GM12878 (cell line): Measurements from ENCODE around the gene VWA8. TPM values are rescaled to one million over a fixed set of nuclear protein-coding genes. Genes with fewer than 3 reads are reported as not detected.

Experiments
- ATAC-seq: fragments of 200-7000 bp; cut with Tn5 transposase; 3 replicates; pipeline ENCODE4 v1.9.1; 2020; ENCODE audit warnings: mild to moderate bottlenecking, moderate library complexity
- BruUV-seq: library from RNA; stranded (reverse); fragments of 400-500 nt; replicated peaks from 2 replicates; lab custom pipeline; 2021; lab: Mats Ljungman, UMichigan
- CTCF ChIA-PET: fragments of 300-600 bp; sonication (Branson Sonifier 250); formaldehyde crosslinking; extraction: SDS; loops from one replicate; lab custom pipeline; 2021; ENCODE audit warnings: inconsistent platforms; lab: Yijun Ruan, JAX
- POLR2A ChIA-PET: fragments of 350-600 bp; formaldehyde crosslinking; extraction: SDS; loops from one replicate; lab custom pipeline; 2021; ENCODE audit warnings: inconsistent platforms; lab: Charles Lee
- RAD21 ChIA-PET: fragments of 300-600 bp; sonication (Branson Sonifier 250); formaldehyde crosslinking; loops from one replicate; lab custom pipeline; 2023; ENCODE audit warnings: antibody characterized with exemption; ENCODE audit not compliant: unreplicated experiment; lab: Charles Lee
- SMC1A ChIA-PET: fragments of 300-600 bp; sonication (Branson Sonifier 250); formaldehyde crosslinking; loops from one replicate; lab custom pipeline; 2023; ENCODE audit not compliant: unreplicated experiment, uncharacterized antibody; lab: Charles Lee
- DNase-seq: peaks from one replicate; pipeline ENCODE4 v3.0.0-alpha.2; 2011; ENCODE audit warnings: low read depth, low spot score
- FAIRE-seq: peaks from 3 replicates; lab custom pipeline; 2011; peaks lifted over from hg19 to GRCh38; lab: Jason Lieb, UNC
- H2AFZ ChIP-seq: 2 replicates; pipeline ENCODE4 v1.6.0; 2011; ENCODE audit warnings: low read depth, low read length, control low read depth; ENCODE audit not compliant: control insufficient read depth
- H3K27ac ChIP-seq: 2 replicates; pipeline ENCODE4 v1.5.1; 2011; ENCODE audit warnings: control low read depth; ENCODE audit not compliant: control insufficient read depth, insufficient read depth
- H3K27me3 ChIP-seq, 2 experiments: replicated peaks in 1 of 2; 2 replicates each; pipeline versions ENCODE4 v1.6.0 to v1.6.1; 2011; ENCODE audit warnings: low read length in 1 of 2; ENCODE audit not compliant: control insufficient read depth in 2 of 2, insufficient read depth in 2 of 2
- H3K36me3 ChIP-seq, 2 experiments: 2 replicates each; pipeline ENCODE4 v1.5.1; 2011; ENCODE audit warnings: low read length in 1 of 2; ENCODE audit not compliant: control insufficient read depth in 2 of 2, insufficient read depth in 2 of 2
- H3K4me1 ChIP-seq: 2 replicates; pipeline ENCODE4 v1.6.1; 2011; ENCODE audit warnings: mild to moderate bottlenecking, low read length, moderate library complexity, mixed read lengths; ENCODE audit not compliant: control insufficient read depth, insufficient read depth
- H3K4me2 ChIP-seq: 2 replicates; pipeline ENCODE4 v1.6.0; 2011; ENCODE audit warnings: control low read depth; ENCODE audit not compliant: control insufficient read depth, insufficient read depth
- H3K4me3 ChIP-seq: fragments of 200-600 bp; sonication (generic); 2 replicates; pipeline ENCODE4 v1.5.1; 2016
- H3K79me2 ChIP-seq: 2 replicates; pipeline ENCODE4 v1.6.0; 2011; ENCODE audit warnings: low read length; ENCODE audit not compliant: control insufficient read depth, insufficient read depth
- H3K9ac ChIP-seq: 2 replicates; pipeline ENCODE4 v1.8.0; 2011; ENCODE audit warnings: low read length, control low read depth, mixed read lengths; ENCODE audit not compliant: control insufficient read depth, insufficient read depth
- H3K9me3 ChIP-seq: replicated peaks from 3 replicates; pipeline ENCODE4 v1.5.1; 2011; ENCODE audit warnings: mild to moderate bottlenecking, low read length; ENCODE audit not compliant: control insufficient read depth, insufficient read depth
- H4K20me1 ChIP-seq: 2 replicates; pipeline ENCODE4 v1.6.0; 2011; ENCODE audit not compliant: control insufficient read depth, insufficient read depth
- ATF2 ChIP-seq: IDR thresholded peaks from 2 replicates; pipeline ENCODE4 v1.6.1; 2012; ENCODE audit warnings: low read length, inconsistent platforms
- BACH1 ChIP-seq: fragments of 450-650 bp; IDR thresholded peaks from 2 replicates; pipeline ENCODE4 v1.6.1; 2017; ENCODE audit warnings: mild to moderate bottlenecking, borderline replicate concordance
- E2F8 ChIP-seq: fragments of 450-650 bp; IDR thresholded peaks from 2 replicates; pipeline ENCODE4 v1.6.1; 2018; ENCODE audit warnings: mild to moderate bottlenecking, low read depth, moderate library complexity; ENCODE audit not compliant: partially characterized antibody
- EP300 ChIP-seq, 2 experiments: fragments of 150-350 bp in 1 of 2; IDR thresholded peaks; 2 replicates each; pipeline ENCODE4 v1.6.1; 2011 to 2012; ENCODE audit warnings: low read depth in 2 of 2, low read length in 2 of 2, borderline replicate concordance in 1 of 2, improper control_type of control experiment in 1 of 2, inconsistent platforms in 1 of 2; ENCODE audit not compliant: control insufficient read depth in 1 of 2
- IKZF2 ChIP-seq, 2 experiments: fragments of 450-650 bp; IDR thresholded peaks; 2 replicates each; pipeline ENCODE4 v1.6.1; 2017; ENCODE audit warnings: mild to moderate bottlenecking in 2 of 2, moderate library complexity in 2 of 2
- IRF5 ChIP-seq: fragments of 450-650 bp; IDR thresholded peaks from 2 replicates; pipeline ENCODE4 v1.6.1; 2017; ENCODE audit warnings: borderline replicate concordance
- NFXL1 ChIP-seq: fragments of 450-650 bp; IDR thresholded peaks from 2 replicates; pipeline ENCODE4 v1.6.1; 2017; ENCODE audit warnings: antibody characterized with exemption, mild to moderate bottlenecking, borderline replicate concordance
- NR2F1 ChIP-seq: fragments of 450-650 bp; conservative IDR thresholded peaks from 2 replicates; pipeline ENCODE4 v1.6.1; 2017; ENCODE audit warnings: mild to moderate bottlenecking
- POLR2AphosphoS5 ChIP-seq: IDR thresholded peaks from 2 replicates; pipeline ENCODE4 v1.6.1; 2011; ENCODE audit warnings: mild to moderate bottlenecking, low read length, inconsistent platforms
- RELA ChIP-seq: fragments of 450-650 bp; IDR thresholded peaks from 2 replicates; pipeline ENCODE4 v1.8.0; 2014; ENCODE audit warnings: borderline replicate concordance; ENCODE audit not compliant: partially characterized antibody
- SMC3 ChIP-seq: IDR thresholded peaks from 2 replicates; pipeline ENCODE4 v1.6.1; 2011; ENCODE audit warnings: low read length, improper control_type of control experiment, borderline replicate concordance
- SRF ChIP-seq, 2 experiments: IDR thresholded peaks; 2 replicates each; pipeline ENCODE4 v1.6.1; 2011; ENCODE audit warnings: low read depth in 2 of 2, low read length in 2 of 2, mild to moderate bottlenecking in 1 of 2, moderate library complexity in 1 of 2
- TCF3 ChIP-seq: IDR thresholded peaks from 2 replicates; pipeline ENCODE4 v1.6.1; 2012; ENCODE audit warnings: low read depth, mild to moderate bottlenecking, low read length, borderline replicate concordance; ENCODE audit not compliant: insufficient read depth
- YBX1 ChIP-seq: fragments of 450-650 bp; IDR thresholded peaks from 2 replicates; pipeline ENCODE4 v1.6.1; 2016; ENCODE audit warnings: antibody characterized with exemption
- in situ Hi-C: fragments of 300-500 bp; cut with MboI; formaldehyde crosslinking; loops from 9 replicates; pipeline ENCODE4 v1.14.3; 2018; ENCODE audit warnings: mixed read lengths
- intact Hi-C: fragments of 100-400 bp; cut with micrococcal nuclease; formaldehyde crosslinking; loops from one replicate; pipeline ENCODE4 v1.14.2; 2022; ENCODE audit not compliant: unreplicated experiment
- polyA plus RNA-seq, 11 experiments: library from polyadenylated mRNA; depleted of rRNA in 4 of 11; unstranded in 6 of 11; stranded (reverse) in 5 of 11; fragments of >200 nt; fragmentation: Nextera tagmentation in 4 of 11; fragmentation: Illumina TruSeq in 1 of 11; extraction: Ambion mirVana in 4 of 11; extraction: Trizol in 1 of 11; gene quantifications; 1 replicate in 1 of 11; 2 replicates in 10 of 11; pipeline versions ENCODE4 v1.2.1 to v1.2.3, GENCODE V29; 2011 to 2016; ENCODE audit warnings: inconsistent platforms in 2 of 11, missing spikeins in 2 of 11, low read depth in 1 of 11
- total RNA-seq, 4 experiments: library from RNA; depleted of rRNA in 3 of 4; stranded (reverse); fragments of >200 nt in 3 of 4; fragmentation: Illumina TruSeq in 1 of 4; extraction: Trizol in 1 of 4; gene quantifications; 2 replicates each; pipeline versions ENCODE4 v1.2.1 to v1.2.3, GENCODE V29; 2013 to 2021

The VWA8 gene
- total and polyA plus RNA-seq, 10 of the 15 experiments (the other 5 are each of a cell fraction or from before 2014, with no cell fraction given), result 3.0 to 21.8 (median 13.5) TPM

GRCh38 chr13:41988244-41988643 is 27.3 kb upstream of the VWA8 start:
- H3K27me3 ChIP-seq, result no peaks in the 10 kb centered on the region; a peak in 1 of 4 replicates
- H3K27ac ChIP-seq, result no peak overlapping the region
- H3K4me1 ChIP-seq, result no peaks in the 10 kb centered on the region
- BruUV-seq, result no TSS peak
- H4K20me1 ChIP-seq, result no peaks in the 10 kb centered on the region
- FAIRE-seq (no peak), ATAC-seq (no peak), DNase-seq (no peak)
- in situ Hi-C loops (no loop called here), intact Hi-C loops (no loop called here)
- ChIA-PET SMC1A (interaction anchor here (1.0 to 1.6 kb wide), 2 partner anchors 11 to 126 kb away, joined by 3 read pairs; no protein-coding TSS in a partner anchor), CTCF (interaction anchor here (1.1 kb wide), 1 partner anchor 11 kb away, joined by 3 read pairs; no protein-coding TSS in a partner anchor)
- no peak overlapping the region for H3K4me3 ChIP-seq
- H3K79me2 ChIP-seq, result no peaks in the 10 kb centered on the region
- no peak overlapping the region for H3K9ac ChIP-seq
- H3K36me3 ChIP-seq, result no peaks in the 10 kb centered on the region
- no peak overlapping the region for H2AFZ ChIP-seq
- H3K4me2 ChIP-seq, result no peak overlapping the region
- TF ChIP-seq EP300 (IDR thresholded peaks at IDR 0.05; ENCODE audit: borderline replicate concordance in 1 of 2, control insufficient read depth in 1 of 2, low read depth in 2 of 2, low read length in 2 of 2) (no peak), TCF3 (no peak), SRF (IDR thresholded peaks at IDR 0.05; ENCODE audit: low read depth in 2 of 2, low read length in 2 of 2) (no peak), E2F8 (no peak), SMC3 (no peak), IRF5 (no peak), RELA (no peak), BACH1 (no peak), NR2F1 (no peak), IKZF2 (IDR thresholded peaks at IDR 0.05) (no peak), POLR2AphosphoS5 (no peak), NFXL1 (no peak), ATF2 (no peak), YBX1 (no peak)
- TF ChIP-seq, all 136 proteins: peak for 0
- no peaks in the 10 kb centered on the region for H3K9me3 ChIP-seq
- ChIA-PET POLR2A (no interaction called here), RAD21 (interaction anchor here (0.7 kb wide), 1 partner anchor 324 kb away, joined by 3 read pairs; no protein-coding TSS in a partner anchor)
